Measurements from ENCODE around the gene GP9. TPM values are rescaled to one million over a fixed set of nuclear protein-coding genes. Genes with fewer than 3 reads are reported as not detected.
A peak's percentile ranks its signal among the peaks of the same experiment; 100 is the strongest.

GP9 gene
- total and polyA plus RNA-seq, 4 donors = 0.30 to 0.72 (median 0.59) TPM; not detected in 1

DNA sequence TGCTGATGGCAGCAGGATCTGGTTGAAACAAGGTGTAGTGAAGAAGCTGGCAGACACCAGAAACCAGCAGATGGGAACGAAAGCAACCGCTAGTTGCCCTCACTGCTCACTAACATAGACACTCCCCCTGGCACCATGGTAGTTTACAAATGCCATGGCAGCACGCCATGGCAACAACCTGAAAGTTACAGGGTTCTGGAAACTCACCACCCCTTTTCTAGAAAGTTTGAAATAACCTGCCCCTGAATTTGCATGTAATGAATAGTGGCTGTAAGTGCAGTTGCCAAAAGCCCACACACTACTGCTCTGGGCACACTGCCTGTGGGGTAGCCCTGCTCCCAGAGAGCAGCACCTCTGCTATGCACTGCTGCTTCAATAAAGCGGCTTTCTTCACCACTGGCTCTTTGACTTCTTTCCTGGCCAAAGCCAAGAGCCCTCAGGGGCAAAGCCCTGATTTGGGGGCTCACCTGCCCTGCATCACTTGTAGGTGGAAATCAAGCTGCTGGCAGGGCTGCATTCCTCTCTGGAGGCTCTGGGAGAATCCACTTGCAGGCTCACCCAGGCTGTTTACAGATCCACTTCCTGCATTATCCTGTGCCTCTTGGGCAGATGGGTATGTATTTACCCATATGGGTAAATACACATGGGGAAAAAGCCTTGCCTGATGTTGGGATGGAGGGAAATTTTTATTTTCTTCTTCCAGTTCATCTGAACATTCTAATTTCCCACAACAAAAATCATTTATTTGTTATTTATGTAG, 2.0 kb upstream of the GP9 start:
- H3K27me3 ChIP-seq (ENCODE audit: control insufficient read depth, insufficient read depth, low read length) = no peaks in the 10 kb centered on the region
- no peaks in the 10 kb centered on the region for H3K9me3 ChIP-seq (ENCODE audit: control insufficient read depth, insufficient read depth, low read length)
- H3K27ac ChIP-seq (ENCODE audit: low read depth, low read length) = peak overlapping the region; percentile 80
- H3K4me1 ChIP-seq (ENCODE audit: control insufficient read depth, insufficient read depth, low read length) = peaks cover 38% of the 10 kb centered on the region
- peak; percentile 35 to 87 (median 62) for DNase-seq (ENCODE audit: low read depth in 4 of 6, low spot score in 6 of 6)
- H3K4me3 ChIP-seq (ENCODE audit: low read depth, low read length) = no peak overlapping the region
- WGBS (ENCODE audit: insufficient coverage) = 55% methylated on average over 3 of the region's 4 CpGs
- no peaks in the 10 kb centered on the region for H3K36me3 ChIP-seq (ENCODE audit: control insufficient read depth, insufficient read depth, low read length)

DNA sequence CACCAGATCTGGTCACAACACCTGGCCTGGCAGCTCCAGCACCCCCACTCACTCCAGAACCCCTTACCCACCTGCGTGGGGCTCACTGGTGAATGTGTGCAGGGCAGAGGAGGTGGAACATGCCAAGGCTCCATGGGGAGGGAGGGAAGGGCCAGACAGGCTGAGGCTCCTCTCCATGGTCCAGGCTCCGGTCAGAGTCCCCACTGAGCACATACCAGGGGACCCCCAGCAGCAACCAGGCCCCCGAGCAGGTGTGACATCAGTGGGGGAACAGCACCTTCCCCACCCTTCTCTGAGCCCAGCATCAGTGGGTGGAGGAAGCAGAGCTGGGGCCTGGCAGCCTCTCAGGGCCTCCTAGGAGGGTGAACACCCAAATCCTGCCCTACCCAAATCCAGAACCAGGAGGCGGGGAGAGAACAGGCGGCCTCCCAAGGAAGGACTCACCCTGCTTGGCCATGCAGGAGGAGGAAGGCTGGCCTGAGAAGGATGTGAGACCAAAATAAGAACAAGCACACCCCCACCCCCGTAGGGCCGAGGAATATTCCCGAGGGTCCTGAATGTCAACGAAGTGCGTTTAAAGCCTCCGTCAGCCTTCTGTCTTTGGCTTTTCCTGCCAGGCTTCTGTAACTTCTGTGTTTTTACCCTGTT, 1.1 kb upstream of the GP9 start:
- WGBS (ENCODE audit: insufficient coverage) = 50% methylated on average over 1 of the region's 11 CpGs
- no peaks in the 10 kb centered on the region for H3K27me3 ChIP-seq (ENCODE audit: control insufficient read depth, insufficient read depth, low read length)
- H3K9me3 ChIP-seq (ENCODE audit: control insufficient read depth, insufficient read depth, low read length) = no peaks in the 10 kb centered on the region
- DNase-seq (ENCODE audit: low read depth in 4 of 6, low spot score in 6 of 6) = no peak
- H3K36me3 ChIP-seq (ENCODE audit: control insufficient read depth, insufficient read depth, low read length) = no peaks in the 10 kb centered on the region
- H3K4me1 ChIP-seq (ENCODE audit: control insufficient read depth, insufficient read depth, low read length) = peaks cover 35% of the 10 kb centered on the region
- no peak overlapping the region for H3K27ac ChIP-seq (ENCODE audit: low read depth, low read length)
- H3K4me3 ChIP-seq (ENCODE audit: low read depth, low read length) = no peak overlapping the region

DNA sequence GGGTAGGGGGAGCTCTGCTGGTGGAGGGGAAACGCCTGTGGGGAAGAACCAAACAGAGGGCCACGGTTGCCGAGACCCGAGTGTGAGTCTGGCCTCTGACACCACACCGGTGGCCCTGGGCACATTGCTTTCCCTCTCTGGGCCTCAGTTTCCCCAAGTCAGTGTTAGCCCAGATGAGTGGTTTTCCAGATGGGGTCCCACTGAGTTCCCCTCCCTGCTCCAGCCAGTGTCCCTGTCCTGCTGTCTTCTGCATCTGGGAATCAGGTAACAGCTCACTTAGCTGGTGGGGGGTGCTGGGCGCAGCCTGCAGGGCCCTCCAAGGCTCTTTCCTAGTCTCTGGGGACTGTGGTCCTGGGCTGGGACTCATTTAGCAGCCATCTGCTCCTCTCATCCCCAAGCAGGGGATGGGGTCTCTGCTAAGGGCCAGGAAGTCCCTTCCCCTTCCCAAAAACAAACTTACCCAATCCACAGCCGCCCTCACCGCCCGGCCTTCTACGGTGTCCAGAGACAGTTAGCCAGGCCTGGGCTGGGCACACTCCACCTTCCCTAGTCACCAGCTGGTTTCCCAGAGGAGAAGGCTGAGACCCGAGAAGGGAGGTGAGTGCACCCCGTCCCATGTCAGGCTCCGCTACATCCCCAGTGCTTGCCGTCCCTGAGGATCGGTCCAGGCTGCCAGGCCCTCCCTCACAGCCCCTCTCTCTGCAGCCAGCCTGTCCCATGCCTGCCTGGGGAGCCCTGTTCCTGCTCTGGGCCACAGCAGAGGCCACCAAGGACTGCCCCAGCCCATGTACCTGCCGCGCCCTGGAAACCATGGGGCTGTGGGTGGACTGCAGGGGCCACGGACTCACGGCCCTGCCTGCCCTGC, 676 bp downstream of the GP9 start:
- Histone ChIP-seq H3K9me3 (ENCODE audit: control insufficient read depth, insufficient read depth, low read length) (no peaks in the 10 kb centered on the region), H3K27me3 (ENCODE audit: control insufficient read depth, insufficient read depth, low read length) (no peaks in the 10 kb centered on the region), H3K27ac (ENCODE audit: low read depth, low read length) (no peak overlapping the region), H3K4me1 (ENCODE audit: control insufficient read depth, insufficient read depth, low read length) (peaks cover 35% of the 10 kb centered on the region), H3K36me3 (ENCODE audit: control insufficient read depth, insufficient read depth, low read length) (no peaks in the 10 kb centered on the region), H3K4me3 (ENCODE audit: low read depth, low read length) (no peak overlapping the region)
- WGBS (ENCODE audit: insufficient coverage) = 89% methylated on average over 18 of the region's 19 CpGs
- DNase-seq (ENCODE audit: low read depth in 4 of 6, low spot score in 6 of 6) = no peak

DNA sequence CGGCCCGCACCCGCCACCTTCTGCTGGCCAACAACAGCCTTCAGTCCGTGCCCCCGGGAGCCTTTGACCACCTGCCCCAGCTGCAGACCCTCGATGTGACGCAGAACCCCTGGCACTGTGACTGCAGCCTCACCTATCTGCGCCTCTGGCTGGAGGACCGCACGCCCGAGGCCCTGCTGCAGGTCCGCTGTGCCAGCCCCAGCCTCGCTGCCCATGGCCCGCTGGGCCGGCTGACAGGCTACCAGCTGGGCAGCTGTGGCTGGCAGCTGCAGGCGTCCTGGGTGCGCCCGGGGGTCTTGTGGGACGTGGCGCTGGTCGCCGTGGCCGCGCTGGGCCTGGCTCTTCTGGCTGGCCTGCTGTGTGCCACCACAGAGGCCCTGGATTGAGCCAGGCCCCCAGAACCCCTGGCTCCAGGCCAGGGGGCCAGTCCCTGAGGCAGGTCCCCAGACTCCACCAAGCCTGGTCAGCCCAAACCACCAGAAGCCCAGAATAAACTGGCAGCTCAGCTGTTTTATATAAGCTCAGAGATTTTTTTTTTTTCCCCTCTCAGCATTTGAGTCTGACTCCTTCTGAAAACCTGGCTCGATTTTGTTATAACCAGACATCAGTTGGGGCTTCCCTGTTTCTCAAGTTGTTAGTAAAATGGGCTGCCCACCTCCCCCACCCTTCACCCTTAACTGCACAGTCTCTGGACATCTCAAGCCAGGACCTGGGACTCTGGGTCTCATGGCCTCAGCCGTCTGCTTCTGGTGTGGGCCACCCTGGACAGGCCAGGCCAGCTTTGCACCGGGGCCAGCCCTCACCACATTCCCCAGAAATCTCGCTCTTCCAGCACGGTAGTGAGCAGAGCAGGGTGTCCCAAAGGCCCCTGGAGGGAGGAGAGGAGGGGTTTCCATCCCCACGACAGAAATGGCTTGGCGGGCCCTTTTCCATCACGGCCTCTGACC, 1.6 kb downstream of the GP9 start:
- Histone ChIP-seq H3K36me3 (ENCODE audit: control insufficient read depth, insufficient read depth, low read length) (no peaks in the 10 kb centered on the region), H3K27me3 (ENCODE audit: control insufficient read depth, insufficient read depth, low read length) (no peaks in the 10 kb centered on the region), H3K4me3 (ENCODE audit: low read depth, low read length) (no peak overlapping the region), H3K9me3 (ENCODE audit: control insufficient read depth, insufficient read depth, low read length) (no peaks in the 10 kb centered on the region), H3K4me1 (ENCODE audit: control insufficient read depth, insufficient read depth, low read length) (peaks cover 35% of the 10 kb centered on the region), H3K27ac (ENCODE audit: low read depth, low read length) (no peak overlapping the region)
- no peak for DNase-seq (ENCODE audit: low read depth in 4 of 6, low spot score in 6 of 6)
- WGBS (ENCODE audit: insufficient coverage) = 83% methylated on average over 27 of the region's 32 CpGs

- no peak overlapping the region for H3K27ac ChIP-seq (ENCODE audit: low read depth, low read length)
- no peak overlapping the region for H3K4me3 ChIP-seq (ENCODE audit: low read depth, low read length)
- no peaks in the 10 kb centered on the region for H3K27me3 ChIP-seq (ENCODE audit: control insufficient read depth, insufficient read depth, low read length)
- no peaks in the 10 kb centered on the region for H3K36me3 ChIP-seq (ENCODE audit: control insufficient read depth, insufficient read depth, low read length)
- no peaks in the 10 kb centered on the region for H3K9me3 ChIP-seq (ENCODE audit: control insufficient read depth, insufficient read depth, low read length)
- 95% methylated on average over 8 of the region's 10 CpGs for WGBS (ENCODE audit: insufficient coverage)
- H3K4me1 ChIP-seq (ENCODE audit: control insufficient read depth, insufficient read depth, low read length) = peaks cover 30% of the 10 kb centered on the region
- no peak for DNase-seq (ENCODE audit: low read depth in 4 of 6, low spot score in 6 of 6)
These were observed 2.6 kb downstream of the GP9 start for GRCh38 chr3:129063091-129063640.

DNA sequence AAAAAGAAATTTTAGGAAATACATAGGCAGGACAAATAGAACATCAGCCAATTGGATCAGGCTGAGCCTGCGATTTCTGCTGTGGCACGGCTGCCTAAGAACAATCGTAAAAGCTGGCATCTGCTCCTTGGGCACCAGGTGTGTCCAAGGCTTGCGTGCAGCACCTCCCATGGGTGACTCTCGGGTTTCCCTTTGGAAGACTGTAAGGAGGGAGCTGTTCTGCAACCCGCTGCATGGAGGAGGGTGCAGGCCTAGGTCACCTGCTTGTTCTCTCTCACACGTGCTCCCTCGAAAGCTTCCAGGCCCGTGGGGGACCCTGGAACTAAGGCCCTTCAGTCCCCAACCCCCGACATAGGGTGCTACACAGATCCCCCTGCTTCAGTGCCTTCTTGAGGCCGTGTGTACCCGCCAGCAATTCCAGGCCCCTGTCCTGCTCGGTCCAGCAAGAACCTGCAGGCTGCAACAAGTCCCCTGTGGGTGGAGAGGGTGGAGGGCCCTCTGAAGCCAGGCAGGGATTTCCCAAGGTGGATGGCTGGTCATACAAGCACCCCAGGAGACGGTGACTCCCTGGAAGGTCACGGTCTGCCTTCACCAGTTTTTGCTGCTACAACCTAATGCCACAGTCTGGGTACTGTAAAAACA, 3.4 kb downstream of the GP9 start:
- H3K27me3 ChIP-seq (ENCODE audit: control insufficient read depth, insufficient read depth, low read length) = no peaks in the 10 kb centered on the region
- 93% methylated on average over 15 of the region's 15 CpGs for WGBS (ENCODE audit: insufficient coverage)
- no peak overlapping the region for H3K27ac ChIP-seq (ENCODE audit: low read depth, low read length)
- H3K9me3 ChIP-seq (ENCODE audit: control insufficient read depth, insufficient read depth, low read length) = no peaks in the 10 kb centered on the region
- H3K4me1 ChIP-seq (ENCODE audit: control insufficient read depth, insufficient read depth, low read length) = peaks cover 23% of the 10 kb centered on the region
- no peak overlapping the region for H3K4me3 ChIP-seq (ENCODE audit: low read depth, low read length)
- no peak for DNase-seq (ENCODE audit: low read depth in 4 of 6, low spot score in 6 of 6)
- H3K36me3 ChIP-seq (ENCODE audit: control insufficient read depth, insufficient read depth, low read length) = no peaks in the 10 kb centered on the region

DNA sequence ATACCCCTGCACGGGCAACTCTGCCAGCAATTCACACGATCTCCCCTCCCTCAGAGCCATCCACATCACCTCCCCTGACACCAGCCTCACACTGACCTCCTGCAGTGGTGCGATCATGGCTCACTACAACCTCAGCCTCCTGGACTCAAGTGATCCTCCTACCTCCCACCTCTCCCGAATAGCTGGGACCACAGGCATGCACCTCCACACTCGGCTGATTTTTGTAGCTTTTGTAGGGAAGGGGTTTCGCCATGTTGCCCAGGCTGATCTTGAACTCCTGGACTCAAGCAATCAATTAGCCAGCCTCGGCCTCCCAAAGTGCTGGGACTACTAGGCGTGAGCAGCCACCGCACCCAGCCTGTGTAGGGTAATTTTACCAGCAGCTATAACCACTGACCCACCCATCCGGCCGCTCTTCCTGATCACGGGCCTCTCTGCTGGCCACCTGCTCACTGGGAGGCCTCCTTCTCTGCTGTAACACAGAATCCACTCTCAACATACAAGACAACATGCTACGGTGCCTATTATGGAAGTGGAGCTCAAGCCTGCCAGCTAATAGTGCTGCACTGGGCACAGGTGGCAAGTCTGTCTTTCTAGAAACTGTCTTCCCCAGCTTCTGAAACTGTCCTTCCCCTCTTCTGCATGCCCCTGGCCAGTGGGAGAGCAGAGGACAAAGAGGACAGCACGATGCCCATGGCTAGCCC, 4.6 kb downstream of the GP9 start:
- Histone ChIP-seq H3K9me3 (ENCODE audit: control insufficient read depth, insufficient read depth, low read length) (no peaks in the 10 kb centered on the region), H3K4me3 (ENCODE audit: low read depth, low read length) (no peak overlapping the region), H3K4me1 (ENCODE audit: control insufficient read depth, insufficient read depth, low read length) (peaks cover 13% of the 10 kb centered on the region), H3K27me3 (ENCODE audit: control insufficient read depth, insufficient read depth, low read length) (peaks cover 2% of the 10 kb centered on the region), H3K27ac (ENCODE audit: low read depth, low read length) (no peak overlapping the region), H3K36me3 (ENCODE audit: control insufficient read depth, insufficient read depth, low read length) (no peaks in the 10 kb centered on the region)
- 90% methylated on average over 12 of the region's 14 CpGs for WGBS (ENCODE audit: insufficient coverage)
- DNase-seq (ENCODE audit: low read depth in 4 of 6, low spot score in 6 of 6) = no peak

- no peak overlapping the region for H3K27ac ChIP-seq (ENCODE audit: low read depth, low read length)
- H3K27me3 ChIP-seq (ENCODE audit: control insufficient read depth, insufficient read depth, low read length) = peaks cover 2% of the 10 kb centered on the region
- H3K36me3 ChIP-seq (ENCODE audit: control insufficient read depth, insufficient read depth, low read length) = no peaks in the 10 kb centered on the region
- no peak overlapping the region for H3K4me3 ChIP-seq (ENCODE audit: low read depth, low read length)
- no peak for DNase-seq (ENCODE audit: low read depth in 4 of 6, low spot score in 6 of 6)
- H3K9me3 ChIP-seq (ENCODE audit: control insufficient read depth, insufficient read depth, low read length) = no peaks in the 10 kb centered on the region
- peaks cover 8% of the 10 kb centered on the region for H3K4me1 ChIP-seq (ENCODE audit: control insufficient read depth, insufficient read depth, low read length)
- WGBS (ENCODE audit: insufficient coverage) = 88% methylated on average over 2 of the region's 4 CpGs
These were observed 5.1 kb downstream of the GP9 start for GRCh38 chr3:129065720-129066073.

All from spinal cord (tissue), 10 donors.